NOMO-1 (cell line): ENCODE data around the gene ATP6V1B1.

Source experiments
- DNase-seq, 2 experiments: peaks; one replicate each; lab custom pipeline; 2025; ENCODE audit not compliant: unreplicated experiment in 2 of 2; lab: John Stamatoyannopoulos, UW

ATP6V1B1 gene

GRCh38 chr2:70964596-70965386 is 29.1 kb downstream of the ATP6V1B1 start:
- peak; percentile 51 to 71 for DNase-seq

GRCh38 chr2:70965506-70965905 is 29.8 kb downstream of the ATP6V1B1 start:
- no peak for DNase-seq

GRCh38 chr2:70966681-70967080 is 31.0 kb downstream of the ATP6V1B1 start:
- no peak for DNase-seq

- no peak for DNase-seq
These were observed 31.5 kb downstream of the ATP6V1B1 start for GRCh38 chr2:70967189-70967588.

- DNase-seq = no peak
These were observed 38.9 kb downstream of the ATP6V1B1 start for GRCh38 chr2:70974592-70974991.

GRCh38 chr2:70975237-70975636 is 39.5 kb downstream of the ATP6V1B1 start:
- DNase-seq = no peak

GRCh38 chr2:70977605-70978205 is 42.0 kb downstream of the ATP6V1B1 start:
- DNase-seq = peak; percentile 17 to 50

GRCh38 chr2:70978341-70979179 is 42.9 kb downstream of the ATP6V1B1 start, which contains the start of gene ANKRD53:
TSS of gene ANKRD53 (plus strand) at chr2:70978630. CDS start at chr2:70978646, 16 bp downstream.
- no peak for DNase-seq

GRCh38 chr2:70979180-70979488 is 43.4 kb downstream of the ATP6V1B1 start:
- DNase-seq = no peak

- DNase-seq = no peak
These were observed 43.9 kb downstream of the ATP6V1B1 start for GRCh38 chr2:70979626-70980025.

GRCh38 chr2:70981421-70981820 is 45.7 kb downstream of the ATP6V1B1 start:
- DNase-seq = no peak

- no peak for DNase-seq
These were observed 46.4 kb downstream of the ATP6V1B1 start for GRCh38 chr2:70981866-70982810.

- no peak for DNase-seq
These were observed 47.3 kb downstream of the ATP6V1B1 start for GRCh38 chr2:70982971-70983370.

- no peak for DNase-seq
These were observed 48.0 kb downstream of the ATP6V1B1 start for GRCh38 chr2:70983506-70984227.

GRCh38 chr2:70984228-70984575 is 48.5 kb downstream of the ATP6V1B1 start:
- DNase-seq = no peak

GRCh38 chr2:70984576-70985282 is 49.0 kb downstream of the ATP6V1B1 start:
- peak; percentile 33 to 41 for DNase-seq

GRCh38 chr2:70985283-70985688 is 49.6 kb downstream of the ATP6V1B1 start:
- DNase-seq = no peak

GRCh38 chr2:70985956-70986355 is 50.3 kb downstream of the ATP6V1B1 start:
- no peak for DNase-seq

GRCh38 chr2:70986499-70987189 is 50.9 kb downstream of the ATP6V1B1 start:
- no peak for DNase-seq
